HEK293 (cell line): Measurements from ENCODE around the gene SCNN1G.

Source experiments
- CTCF ChIA-PET: fragments of 350-600 bp; formaldehyde crosslinking; extraction: SDS; loops from one replicate; lab custom pipeline; 2021; ENCODE audit warnings: antibody characterized with exemption; lab: Yijun Ruan, JAX
- POLR2A ChIA-PET: fragments of 300-600 bp; formaldehyde crosslinking; extraction: SDS; loops from one replicate; lab custom pipeline; 2020; ENCODE audit warnings: antibody characterized with exemption, inconsistent platforms; lab: Yijun Ruan, JAX
- H3K27ac ChIP-seq: fragments of 200-500 bp; sonication (Bioruptor generic); 2 replicates; pipeline ENCODE4 v1.5.1; 2014; ENCODE audit warnings: low read depth, low read length, control low read depth, inconsistent platforms; ENCODE audit errors: extremely low read depth
- H3K36me3 ChIP-seq, 2 experiments: fragments of 200-500 bp in 1 of 2; sonication (Bioruptor generic) in 1 of 2; 1 replicate in 1 of 2; 2 replicates in 1 of 2; pipeline ENCODE4 v1.5.1; 2014 to 2017; ENCODE audit warnings: inconsistent platforms in 2 of 2, low read length in 2 of 2; ENCODE audit not compliant: control insufficient read depth in 2 of 2, insufficient read depth in 1 of 2
- H3K4me1 ChIP-seq: fragments of 200-500 bp; sonication (Bioruptor generic); 2 replicates; pipeline ENCODE4 v1.5.1; 2014; ENCODE audit warnings: mild to moderate bottlenecking, low read length, inconsistent platforms; ENCODE audit not compliant: control insufficient read depth, insufficient read depth
- H3K4me3 ChIP-seq: 2 replicates; pipeline ENCODE4 v1.5.1; 2011; ENCODE audit warnings: low read depth, mild to moderate bottlenecking, control low read depth, low read length, moderate library complexity
- H3K9me3 ChIP-seq: fragments of 200-500 bp; sonication (Bioruptor generic); 2 replicates; pipeline ENCODE4 v1.5.1; 2014; ENCODE audit warnings: low read depth, low read length, inconsistent platforms; ENCODE audit not compliant: control insufficient read depth, insufficient read depth
- KLF1 ChIP-seq: fragments of 450-650 bp; formaldehyde crosslinking; IDR thresholded peaks from 2 replicates; pipeline ENCODE4 v1.5.1; 2016; ENCODE audit warnings: missing biosample characterization, missing genetic modification characterization
- KLF8 ChIP-seq: fragments of 450-650 bp; formaldehyde crosslinking; IDR thresholded peaks from 2 replicates; pipeline ENCODE4 v1.5.1; 2016; ENCODE audit warnings: missing biosample characterization, missing genetic modification characterization
- SCRT2 ChIP-seq: fragments of 450-650 bp; formaldehyde crosslinking; IDR thresholded peaks from 2 replicates; pipeline ENCODE4 v1.5.1; 2016; ENCODE audit warnings: missing biosample characterization, missing genetic modification characterization
- ZBTB17 ChIP-seq: fragments of 450-650 bp; formaldehyde crosslinking; IDR thresholded peaks from 2 replicates; pipeline ENCODE4 v1.5.1; 2016; ENCODE audit warnings: missing biosample characterization, missing genetic modification characterization
- ZNF132 ChIP-seq: fragments of 450-650 bp; formaldehyde crosslinking; IDR thresholded peaks from 2 replicates; pipeline ENCODE4 v1.5.1; 2017; ENCODE audit warnings: missing biosample characterization, missing genetic modification characterization, borderline replicate concordance
- ZNF18 ChIP-seq: fragments of 450-650 bp; formaldehyde crosslinking; IDR thresholded peaks from 2 replicates; pipeline ENCODE4 v1.5.1; 2016; ENCODE audit warnings: missing biosample characterization, missing genetic modification characterization
- ZNF211 ChIP-seq: fragments of 450-650 bp; formaldehyde crosslinking; IDR thresholded peaks from 2 replicates; pipeline ENCODE4 v1.5.1; 2016; ENCODE audit warnings: low read depth, missing biosample characterization, missing genetic modification characterization
- ZNF26 ChIP-seq: fragments of 450-650 bp; formaldehyde crosslinking; IDR thresholded peaks from 2 replicates; pipeline ENCODE4 v1.5.1; 2016; ENCODE audit warnings: missing biosample characterization, missing genetic modification characterization
- ZNF311 ChIP-seq: fragments of 450-650 bp; formaldehyde crosslinking; IDR thresholded peaks from 2 replicates; pipeline ENCODE4 v1.5.1; 2017; ENCODE audit warnings: missing biosample characterization, missing genetic modification characterization, borderline replicate concordance
- ZNF362 ChIP-seq: fragments of 450-650 bp; formaldehyde crosslinking; IDR thresholded peaks from 2 replicates; pipeline ENCODE4 v1.5.1; 2016; ENCODE audit warnings: missing biosample characterization, missing genetic modification characterization
- ZNF366 ChIP-seq: fragments of 450-650 bp; formaldehyde crosslinking; conservative IDR thresholded peaks from 2 replicates; pipeline ENCODE4 v1.5.1; 2016; ENCODE audit warnings: missing biosample characterization, missing genetic modification characterization
- ZNF48 ChIP-seq: fragments of 450-650 bp; formaldehyde crosslinking; IDR thresholded peaks from 2 replicates; pipeline ENCODE4 v1.5.1; 2016; ENCODE audit warnings: missing biosample characterization, missing genetic modification characterization
- ZNF529 ChIP-seq: fragments of 450-650 bp; formaldehyde crosslinking; IDR thresholded peaks from 2 replicates; pipeline ENCODE4 v1.5.1; 2017; ENCODE audit warnings: missing genetic modification characterization, missing biosample characterization; ENCODE audit not compliant: insufficient replicate concordance
- TF ChIP-seq, protein P1 (sequence below): fragments of 450-650 bp; formaldehyde crosslinking; IDR thresholded peaks from 2 replicates; pipeline ENCODE4 v1.5.1; 2016; ENCODE audit warnings: missing biosample characterization, missing genetic modification characterization, borderline replicate concordance
- TF ChIP-seq, protein P2 (sequence below): fragments of 450-650 bp; formaldehyde crosslinking; IDR thresholded peaks from 2 replicates; pipeline ENCODE4 v1.5.1; 2017; ENCODE audit warnings: missing biosample characterization, missing genetic modification characterization

The SCNN1G gene

DNA sequence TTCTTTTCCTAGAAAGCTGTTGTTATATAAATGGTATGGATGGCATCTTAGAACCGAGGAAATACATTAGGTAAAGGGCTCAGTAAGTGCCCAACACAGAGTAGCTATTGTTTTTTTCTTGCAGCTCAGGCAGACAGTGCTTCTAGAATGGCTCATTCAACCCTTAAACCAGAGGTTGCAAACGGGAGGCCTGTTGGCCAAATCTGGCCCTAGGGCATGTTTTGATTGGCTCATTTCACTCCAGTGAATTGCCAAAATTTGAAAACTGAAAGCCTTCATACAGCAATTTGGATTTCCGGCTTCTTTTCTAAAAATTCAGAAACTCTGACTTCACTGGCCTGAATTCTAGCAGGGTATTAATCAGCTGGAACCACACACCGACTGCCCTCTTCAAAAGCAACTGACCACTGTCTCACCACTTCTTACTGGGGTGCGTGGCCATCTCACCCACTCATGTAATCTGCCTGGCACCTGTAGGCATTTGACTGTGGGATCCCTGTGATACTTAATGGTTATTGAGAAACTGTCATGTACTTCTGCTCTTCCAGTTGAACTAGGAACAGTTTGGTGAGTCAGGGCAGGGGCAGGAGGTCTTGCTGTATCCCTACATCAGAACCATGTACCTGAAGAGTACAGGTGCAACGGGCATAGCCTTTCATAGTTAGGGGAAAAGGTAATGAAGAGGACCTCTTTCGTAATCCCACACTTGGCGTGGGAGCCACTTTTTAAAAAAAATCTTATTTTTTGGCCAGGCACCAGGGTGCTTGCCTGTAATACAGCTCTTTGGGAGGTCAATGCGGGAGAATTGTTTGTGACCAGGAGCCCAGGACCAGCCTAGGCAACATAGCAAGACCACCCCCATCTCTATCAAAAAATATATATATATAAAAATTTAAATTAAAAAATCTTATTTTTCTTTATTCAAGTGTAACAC lies 66.0 kb downstream of the SCNN1G start:
- POLR2A ChIA-PET = no interaction called here
- H3K4me1 ChIP-seq = no peaks in the 10 kb centered on the region

GRCh38 chr16:23249830-23250229 lies 67.3 kb downstream of the SCNN1G start:
- TF ChIP-seq, protein P1, sequence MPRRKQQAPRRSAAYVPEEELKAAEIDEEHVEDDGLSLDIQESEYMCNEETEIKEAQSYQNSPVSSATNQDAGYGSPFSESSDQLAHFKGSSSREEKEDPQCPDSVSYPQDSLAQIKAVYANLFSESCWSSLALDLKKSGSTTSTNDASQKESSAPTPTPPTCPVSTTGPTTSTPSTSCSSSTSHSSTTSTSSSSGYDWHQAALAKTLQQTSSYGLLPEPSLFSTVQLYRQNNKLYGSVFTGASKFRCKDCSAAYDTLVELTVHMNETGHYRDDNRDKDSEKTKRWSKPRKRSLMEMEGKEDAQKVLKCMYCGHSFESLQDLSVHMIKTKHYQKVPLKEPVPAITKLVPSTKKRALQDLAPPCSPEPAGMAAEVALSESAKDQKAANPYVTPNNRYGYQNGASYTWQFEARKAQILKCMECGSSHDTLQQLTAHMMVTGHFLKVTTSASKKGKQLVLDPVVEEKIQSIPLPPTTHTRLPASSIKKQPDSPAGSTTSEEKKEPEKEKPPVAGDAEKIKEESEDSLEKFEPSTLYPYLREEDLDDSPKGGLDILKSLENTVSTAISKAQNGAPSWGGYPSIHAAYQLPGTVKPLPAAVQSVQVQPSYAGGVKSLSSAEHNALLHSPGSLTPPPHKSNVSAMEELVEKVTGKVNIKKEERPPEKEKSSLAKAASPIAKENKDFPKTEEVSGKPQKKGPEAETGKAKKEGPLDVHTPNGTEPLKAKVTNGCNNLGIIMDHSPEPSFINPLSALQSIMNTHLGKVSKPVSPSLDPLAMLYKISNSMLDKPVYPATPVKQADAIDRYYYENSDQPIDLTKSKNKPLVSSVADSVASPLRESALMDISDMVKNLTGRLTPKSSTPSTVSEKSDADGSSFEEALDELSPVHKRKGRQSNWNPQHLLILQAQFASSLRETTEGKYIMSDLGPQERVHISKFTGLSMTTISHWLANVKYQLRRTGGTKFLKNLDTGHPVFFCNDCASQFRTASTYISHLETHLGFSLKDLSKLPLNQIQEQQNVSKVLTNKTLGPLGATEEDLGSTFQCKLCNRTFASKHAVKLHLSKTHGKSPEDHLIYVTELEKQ (tag by site-specific recombination) = no peak
- TF ChIP-seq, protein P2, sequence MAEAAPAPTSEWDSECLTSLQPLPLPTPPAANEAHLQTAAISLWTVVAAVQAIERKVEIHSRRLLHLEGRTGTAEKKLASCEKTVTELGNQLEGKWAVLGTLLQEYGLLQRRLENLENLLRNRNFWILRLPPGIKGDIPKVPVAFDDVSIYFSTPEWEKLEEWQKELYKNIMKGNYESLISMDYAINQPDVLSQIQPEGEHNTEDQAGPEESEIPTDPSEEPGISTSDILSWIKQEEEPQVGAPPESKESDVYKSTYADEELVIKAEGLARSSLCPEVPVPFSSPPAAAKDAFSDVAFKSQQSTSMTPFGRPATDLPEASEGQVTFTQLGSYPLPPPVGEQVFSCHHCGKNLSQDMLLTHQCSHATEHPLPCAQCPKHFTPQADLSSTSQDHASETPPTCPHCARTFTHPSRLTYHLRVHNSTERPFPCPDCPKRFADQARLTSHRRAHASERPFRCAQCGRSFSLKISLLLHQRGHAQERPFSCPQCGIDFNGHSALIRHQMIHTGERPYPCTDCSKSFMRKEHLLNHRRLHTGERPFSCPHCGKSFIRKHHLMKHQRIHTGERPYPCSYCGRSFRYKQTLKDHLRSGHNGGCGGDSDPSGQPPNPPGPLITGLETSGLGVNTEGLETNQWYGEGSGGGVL (tag by site-specific recombination) = no peak
- TF ChIP-seq ZNF362 (tag by site-specific recombination) = no peak
- TF ChIP-seq ZNF132 (tag by site-specific recombination) = no peak
- TF ChIP-seq ZNF18 (tag by site-specific recombination) = no peak
- TF ChIP-seq ZBTB17 (tag by site-specific recombination) = no peak
- TF ChIP-seq KLF8 (tag by site-specific recombination) = no peak
- no peak for TF ChIP-seq ZNF48 (tag by site-specific recombination)
- TF ChIP-seq ZNF211 (tag by site-specific recombination) = no peak
- TF ChIP-seq SCRT2 (tag by site-specific recombination) = no peak
- TF ChIP-seq ZNF366 (tag by site-specific recombination) = no peak
- no peak for TF ChIP-seq ZNF529
- no peak for TF ChIP-seq ZNF26 (tag by site-specific recombination)
- Histone ChIP-seq H3K4me1 (no peaks in the 10 kb centered on the region), H3K9me3 (no peaks in the 10 kb centered on the region), H3K4me3 (no peak overlapping the region), H3K27ac (no peak overlapping the region), H3K36me3 (no peaks in the 10 kb centered on the region)
- CTCF ChIA-PET = no interaction called here
- POLR2A ChIA-PET = no interaction called here

More for the DNA sequence above, 66.0 kb downstream of the SCNN1G start:
- Histone ChIP-seq H3K9me3 (no peaks in the 10 kb centered on the region), H3K36me3 (no peaks in the 10 kb centered on the region), H3K27ac (no peak overlapping the region), H3K4me3 (no peak overlapping the region)
- CTCF ChIA-PET = no interaction called here
- TF ChIP-seq ZNF311 (no peak), KLF1 (tag by site-specific recombination) (no peak)
- TF ChIP-seq, all 188 proteins: peak for 0
